ENCODE measurements around the gene MTMR1.

The MTMR1 gene

DNA sequence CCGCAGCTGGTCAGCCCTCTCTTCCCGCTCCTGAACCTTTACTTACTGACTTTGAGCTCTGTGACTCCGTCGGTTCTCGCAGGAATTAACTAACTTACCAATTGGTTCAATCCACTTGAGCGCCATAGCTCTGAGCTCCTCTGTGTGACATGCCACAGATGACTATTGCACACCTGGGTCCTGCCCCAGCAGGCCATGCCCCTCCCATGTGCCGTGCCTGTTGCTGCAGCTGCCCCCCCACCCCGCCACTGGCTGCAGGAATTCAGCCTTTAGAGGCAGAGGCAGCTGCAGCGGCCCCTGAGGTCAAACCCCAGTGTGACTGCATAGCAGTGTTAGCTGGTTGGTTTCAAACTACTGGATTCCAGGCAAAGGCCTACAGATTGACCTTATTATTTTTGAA, 70.6 kb downstream of the MTMR1 start:
- no peak for DNase-seq

DNA sequence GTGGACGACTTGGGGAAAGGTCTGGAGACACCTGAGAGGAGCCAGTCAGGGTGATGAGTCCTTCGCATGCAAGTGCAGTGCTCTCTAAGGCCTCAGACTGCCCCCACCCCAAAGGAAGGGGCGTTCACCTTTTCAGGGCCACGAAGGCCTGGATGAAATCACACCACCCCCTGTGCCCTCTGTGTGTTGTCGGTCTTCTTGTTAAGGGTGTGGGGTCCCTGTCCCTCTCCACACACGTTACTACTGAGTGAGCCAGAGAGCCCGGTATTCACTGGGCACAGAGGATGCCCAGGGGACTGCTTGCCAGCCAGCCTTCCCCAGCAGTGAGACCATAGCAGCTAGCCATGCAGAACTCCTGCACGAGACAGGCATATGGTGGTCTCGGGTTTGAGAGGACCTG, 72.0 kb downstream of the MTMR1 start:
- DNase-seq = no peak

DNA sequence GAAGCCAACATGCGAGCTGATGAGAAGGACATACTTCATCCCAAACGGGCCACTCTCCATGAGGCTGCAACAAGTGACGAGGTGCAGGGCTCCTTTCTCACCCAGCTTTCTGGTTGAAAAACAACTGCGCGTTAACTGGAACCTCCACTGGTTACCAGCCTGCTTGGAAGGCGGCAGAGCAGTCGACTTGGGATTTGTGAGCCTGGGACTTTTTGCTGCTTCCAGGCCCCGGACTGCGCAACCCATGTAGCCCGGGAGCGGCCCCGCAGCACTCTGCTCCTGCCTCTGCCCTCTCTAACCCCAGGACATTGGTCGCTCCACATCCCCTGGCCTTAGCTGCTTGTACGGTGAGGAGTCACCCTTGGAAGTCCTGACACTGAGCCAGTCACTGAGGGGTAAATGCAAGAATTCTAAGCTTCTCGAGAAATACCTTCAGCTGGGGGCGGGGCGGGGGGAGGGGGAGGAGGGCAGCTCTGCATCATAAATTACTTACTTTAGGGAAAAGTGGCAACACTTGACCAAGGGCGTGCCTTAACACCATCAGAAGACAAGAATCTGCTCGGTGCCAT, 72.7 kb downstream of the MTMR1 start:
- DNase-seq = no peak

DNA sequence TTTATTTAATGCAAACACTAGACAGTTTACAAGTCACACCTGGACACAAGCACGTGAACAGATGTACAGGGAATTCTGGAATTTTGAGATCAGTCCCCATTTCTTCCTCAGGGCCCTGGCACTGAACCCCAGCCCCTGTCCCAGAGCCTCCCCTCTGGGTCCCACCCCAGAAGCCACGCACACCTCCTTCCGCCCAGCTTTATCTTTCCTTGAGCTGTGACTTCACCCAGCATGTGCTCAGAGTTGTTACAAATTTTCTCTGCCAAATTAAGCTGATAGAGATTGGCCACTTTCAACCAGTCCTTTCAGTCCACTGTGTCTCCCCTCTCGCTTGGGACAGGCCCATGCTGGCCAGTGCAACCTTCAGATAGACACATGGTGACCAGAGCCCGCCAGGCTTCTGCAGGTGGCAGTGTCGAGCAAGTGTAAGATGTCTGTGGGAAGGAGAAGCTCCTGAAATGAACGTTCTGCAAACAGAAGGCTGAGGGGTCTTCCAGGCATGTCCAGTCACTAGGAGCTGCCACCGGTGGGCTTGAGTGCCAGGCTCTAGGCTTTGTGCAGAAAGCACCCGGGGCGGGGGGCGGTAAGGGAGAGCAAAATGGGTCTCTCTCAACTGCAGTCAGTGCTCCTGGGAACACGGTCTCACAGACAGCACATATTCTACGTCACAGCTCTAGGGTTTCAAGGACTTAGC, 73.3 kb downstream of the MTMR1 start:
- no peak for DNase-seq

DNA sequence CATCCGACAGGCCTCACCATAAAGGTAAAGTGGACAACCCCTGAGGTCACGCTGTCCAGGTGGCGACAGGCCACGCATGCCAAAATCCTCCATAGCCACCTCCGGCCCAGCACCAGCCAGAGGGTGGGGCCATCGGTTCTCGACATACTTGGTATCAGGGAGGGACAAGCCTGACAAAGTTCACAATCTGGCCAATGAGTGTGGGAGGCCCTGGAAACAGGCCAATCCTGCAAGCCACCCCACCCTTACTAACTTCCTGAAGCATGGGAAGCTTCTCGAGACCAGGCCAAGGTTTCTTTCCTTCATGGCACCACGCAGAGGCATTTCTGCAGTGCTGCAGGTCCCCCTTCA, 73.8 kb downstream of the MTMR1 start:
- DNase-seq = no peak

DNA sequence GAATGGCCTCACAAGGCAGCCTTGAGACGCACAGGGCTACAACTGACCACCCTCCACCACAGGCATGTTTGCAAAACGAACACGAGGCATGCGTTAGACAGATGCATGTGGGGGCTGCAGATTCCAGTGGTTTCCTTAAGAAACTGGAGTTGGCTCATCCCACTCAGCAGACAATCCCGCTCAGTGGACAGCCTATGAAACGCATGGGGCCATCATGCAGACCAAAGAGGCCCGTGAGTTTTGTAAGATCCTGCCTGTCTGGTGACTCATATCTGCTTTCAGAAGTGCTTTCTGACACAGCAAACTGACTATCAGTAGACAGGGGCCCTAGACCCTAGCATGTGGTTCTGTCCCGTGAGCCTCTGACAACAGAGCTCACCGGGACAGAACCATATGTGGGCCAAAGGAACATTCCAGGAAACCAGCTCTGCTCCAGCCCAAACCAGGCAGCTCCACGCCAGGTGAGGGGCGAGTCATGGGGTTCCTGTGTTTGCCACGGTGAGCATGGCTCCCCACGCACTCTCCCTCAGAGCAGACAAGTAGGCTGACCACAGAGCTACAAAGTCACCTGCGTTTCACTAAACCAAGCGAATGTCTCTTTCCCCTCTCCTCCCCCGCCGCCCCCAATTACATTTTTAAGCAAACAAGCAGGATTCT, 74.4 kb downstream of the MTMR1 start:
- no peak for DNase-seq

- no peak for DNase-seq
Observed at GRCh38 chrX:150768132-150768485, 74.9 kb downstream of the MTMR1 start.

- no peak for DNase-seq
Observed at GRCh38 chrX:150768580-150769190, 75.5 kb downstream of the MTMR1 start.

DNA sequence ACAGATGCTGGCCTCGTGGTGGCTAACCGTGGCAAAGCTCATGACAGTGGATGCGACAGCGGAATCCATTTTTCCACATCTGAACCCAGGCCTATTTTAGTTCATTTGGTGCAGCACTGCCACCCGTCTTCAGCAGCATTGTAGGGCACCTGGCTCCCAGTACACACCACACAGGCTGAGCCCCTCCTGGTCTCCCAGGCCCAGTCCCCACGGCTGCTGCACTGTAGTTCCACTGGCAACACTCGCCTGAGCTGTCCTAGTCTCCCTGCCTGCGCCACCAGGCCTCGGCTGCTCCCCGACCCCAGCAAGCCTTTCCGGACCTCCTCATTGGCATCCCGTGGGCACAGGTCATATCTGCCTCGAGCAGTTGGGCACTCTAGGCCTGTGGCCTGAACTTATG, 76.2 kb downstream of the MTMR1 start:
- DNase-seq = no peak

DNA sequence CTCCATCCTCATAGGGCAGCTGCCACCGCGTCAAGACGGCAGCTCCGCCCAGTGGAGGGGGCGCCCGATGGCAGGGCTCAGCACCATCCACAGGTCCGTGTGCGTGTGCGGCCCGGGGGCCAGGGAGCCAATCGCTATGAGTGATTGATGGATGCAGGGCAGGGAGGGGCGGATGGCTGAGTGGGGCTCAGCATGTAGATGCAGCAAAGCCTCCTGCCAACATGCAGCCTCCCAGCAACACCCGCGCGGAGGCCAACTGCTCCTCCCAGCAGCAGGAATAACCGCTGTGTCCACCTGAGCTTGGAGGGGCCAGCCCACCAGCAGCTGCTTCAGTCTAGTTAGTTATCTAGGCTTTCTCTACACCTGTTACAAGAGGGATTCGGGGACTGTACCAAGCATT, 77.4 kb downstream of the MTMR1 start:
- DNase-seq = no peak

DNA sequence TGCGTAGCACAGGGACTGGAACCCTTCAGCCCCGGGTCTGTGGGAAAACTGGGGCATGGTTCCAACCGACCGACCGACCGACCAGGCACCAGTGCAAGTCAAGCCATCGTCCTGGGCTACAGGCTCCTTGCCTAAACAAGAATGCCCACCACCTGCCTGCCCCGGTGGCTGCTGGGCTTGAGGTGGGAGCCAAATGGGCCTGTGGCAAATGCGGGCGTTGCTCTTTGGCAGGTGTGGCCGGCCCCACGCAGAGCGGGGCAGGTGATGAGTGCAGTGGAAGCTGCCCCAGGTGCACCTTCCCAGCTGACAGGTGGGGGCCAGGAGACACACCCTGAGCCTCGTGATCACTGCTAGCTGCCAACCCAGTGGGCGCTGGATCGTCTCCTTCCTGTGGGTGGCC, 77.9 kb downstream of the MTMR1 start:
- DNase-seq = no peak

GRCh38 chrX:150772150-150772970, 79.2 kb downstream of the MTMR1 start:
- DNase-seq = peak; percentile 37

- no peak for DNase-seq
Observed at GRCh38 chrX:150773117-150773516, 79.9 kb downstream of the MTMR1 start.

DNA sequence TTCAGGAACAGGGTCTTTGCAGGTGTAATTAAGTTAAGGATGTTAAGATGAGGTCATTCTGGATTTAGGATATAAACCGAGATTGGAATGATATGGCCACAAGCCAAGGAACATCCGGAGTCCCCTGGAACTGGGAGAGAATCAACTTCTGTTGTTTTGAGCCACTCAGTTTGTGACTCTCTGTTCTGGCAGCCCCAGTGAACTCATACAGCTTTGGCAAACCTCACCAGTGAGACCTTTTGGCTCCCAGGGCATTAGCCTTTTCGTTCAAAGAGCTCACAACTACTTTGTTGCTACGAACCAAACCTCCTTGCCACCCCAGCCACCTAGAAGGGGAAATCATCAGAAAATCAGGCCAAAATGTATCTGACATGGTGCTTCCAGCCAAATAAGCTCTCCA, 80.4 kb downstream of the MTMR1 start:
- DNase-seq = no peak

- DNase-seq = no peak
Observed at GRCh38 chrX:150774798-150775568, 81.8 kb downstream of the MTMR1 start.

DNA sequence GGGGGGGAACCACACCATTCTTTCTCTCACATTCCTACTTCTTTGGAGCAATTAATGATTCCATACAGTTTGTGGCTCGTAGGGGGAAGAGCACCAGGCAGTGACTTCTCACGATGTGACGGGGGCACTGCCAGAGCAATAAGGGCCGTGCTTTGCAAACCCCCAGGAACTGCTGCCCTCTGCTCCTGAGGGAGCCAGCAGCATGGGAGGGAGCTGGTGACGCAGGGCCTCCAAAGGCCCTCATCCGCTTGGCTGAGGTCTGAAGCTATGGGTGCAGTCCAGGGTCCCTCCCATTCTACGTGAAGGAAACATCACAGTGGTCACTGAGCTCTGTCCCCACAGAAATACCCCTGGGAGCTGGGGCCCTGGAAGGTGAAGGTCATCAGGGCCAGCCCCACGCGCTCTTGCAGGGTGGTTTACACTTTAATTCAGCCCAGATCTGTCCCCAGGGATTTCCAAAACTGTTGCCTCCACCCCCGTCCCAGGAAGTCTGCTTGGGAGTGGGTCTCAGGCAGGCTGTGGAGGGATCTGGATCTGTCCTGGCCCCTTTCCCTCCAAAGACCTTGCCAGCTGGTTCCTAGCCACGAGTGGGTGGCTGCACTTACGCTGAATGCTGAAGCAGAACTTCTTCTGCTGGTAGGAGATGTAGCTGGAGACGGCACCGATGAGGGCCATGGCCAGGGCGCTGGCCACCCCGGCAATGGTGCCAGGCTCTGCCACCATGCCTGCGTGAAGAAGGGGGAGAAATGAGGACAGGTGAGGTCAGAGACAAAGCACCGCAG, 82.6 kb downstream of the MTMR1 start:
- DNase-seq = no peak

DNA sequence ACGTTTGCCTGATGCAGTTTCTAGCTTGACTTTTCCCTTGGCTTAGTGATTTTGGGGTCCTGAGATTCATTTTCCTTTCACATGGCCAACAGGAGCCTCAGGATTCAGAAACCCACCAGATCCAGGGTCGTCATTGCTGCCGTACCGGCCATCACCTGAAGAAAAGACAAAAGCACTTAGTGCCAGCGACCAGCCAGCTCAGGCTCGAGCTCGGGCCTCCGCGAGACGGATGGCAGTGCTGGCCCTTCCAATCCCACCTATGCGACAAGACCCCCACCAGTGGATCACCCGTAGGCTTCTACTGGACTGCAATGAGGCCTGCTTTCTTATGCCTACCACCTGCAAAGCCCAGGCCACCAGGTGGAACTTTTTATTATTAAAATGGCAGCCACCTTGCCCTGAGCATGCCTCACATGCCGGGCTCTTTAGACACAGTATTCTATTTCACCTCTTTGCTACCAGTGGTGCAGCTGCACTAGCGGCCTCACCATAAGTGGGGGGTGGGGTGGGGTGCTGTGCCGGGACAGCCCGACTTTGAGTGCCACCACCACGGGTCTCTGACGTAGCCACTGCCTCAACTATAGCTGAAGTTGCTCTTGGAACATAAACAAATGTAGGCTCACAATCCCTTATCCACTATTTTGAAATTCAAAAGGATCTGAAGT, 84.3 kb downstream of the MTMR1 start:
- DNase-seq = no peak

GRCh38 chrX:150779385-150779784, 86.2 kb downstream of the MTMR1 start:
- DNase-seq = no peak

DNA sequence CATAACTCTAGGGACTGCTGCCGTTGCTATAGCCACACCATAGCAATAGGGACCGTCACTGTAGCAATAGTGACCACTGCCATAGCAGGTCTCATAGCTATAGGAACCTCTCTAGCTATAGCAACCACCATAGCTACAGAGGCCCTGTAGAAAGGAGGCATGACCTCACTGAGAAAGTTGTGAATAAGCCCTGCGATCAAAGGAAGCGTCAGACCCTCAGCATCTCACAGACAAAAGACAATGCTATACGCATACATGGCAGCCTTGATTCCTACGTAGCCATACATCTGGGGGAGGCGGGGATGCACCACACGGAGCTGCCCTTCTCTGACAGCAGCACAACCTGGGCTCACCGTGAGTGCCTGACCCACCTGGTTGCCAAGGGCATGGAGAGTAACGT, 88.5 kb downstream of the MTMR1 start:
- DNase-seq = no peak

GRCh38 chrX:150790021-150790420, 96.8 kb downstream of the MTMR1 start:
- DNase-seq = no peak

GRCh38 chrX:150792949-150793527, 99.8 kb downstream of the MTMR1 start:
- DNase-seq = no peak
